HEK293T (cell line): Measurements from ENCODE around the gene KIF26B.
A peak's percentile ranks its signal among the peaks of the same experiment; 100 is the strongest.

Source experiments
- CTCF ChIA-PET: fragments of 350-600 bp; formaldehyde crosslinking; extraction: SDS; loops from one replicate; lab custom pipeline; 2021; ENCODE audit warnings: antibody characterized with exemption, inconsistent platforms; lab: Yijun Ruan, JAX
- POLR2A ChIA-PET: fragments of 350-600 bp; formaldehyde crosslinking; extraction: SDS; loops from one replicate; lab custom pipeline; 2020; ENCODE audit warnings: antibody characterized with exemption, inconsistent platforms; lab: Yijun Ruan, JAX
- DNase-seq: peaks from one replicate; pipeline ENCODE4 v3.0.0; 2012; ENCODE audit warnings: mixed read lengths; ENCODE audit errors: extremely low spot score
- ARNT ChIP-seq: fragments of 450-650 bp; IDR thresholded peaks from 2 replicates; pipeline ENCODE4 v1.6.1; 2017; ENCODE audit warnings: mild to moderate bottlenecking
- BHLHE40 ChIP-seq: fragments of 450-650 bp; IDR thresholded peaks from 2 replicates; pipeline ENCODE4 v1.6.1; 2016; ENCODE audit warnings: mild to moderate bottlenecking, moderate library complexity, borderline replicate concordance
- CTBP1 ChIP-seq: fragments of 450-650 bp; IDR thresholded peaks from 2 replicates; pipeline ENCODE4 v1.6.1; 2016; ENCODE audit warnings: borderline replicate concordance
- ELF4 ChIP-seq: fragments of 450-650 bp; IDR thresholded peaks from 2 replicates; pipeline ENCODE4 v1.6.1; 2017; ENCODE audit warnings: antibody characterized with exemption
- FOXA1 ChIP-seq: fragments of 450-650 bp; IDR thresholded peaks from 2 replicates; pipeline ENCODE4 v1.6.1; 2016; ENCODE audit warnings: mild to moderate bottlenecking
- FOXK2 ChIP-seq: fragments of 450-650 bp; IDR thresholded peaks from 2 replicates; pipeline ENCODE4 v1.6.1; 2016; ENCODE audit warnings: mild to moderate bottlenecking
- FOXM1 ChIP-seq: fragments of 450-650 bp; IDR thresholded peaks from 2 replicates; pipeline ENCODE4 v1.6.1; 2017; ENCODE audit warnings: mild to moderate bottlenecking, borderline replicate concordance
- HDGF ChIP-seq: fragments of 450-650 bp; IDR thresholded peaks from 2 replicates; pipeline ENCODE4 v1.6.1; 2017; ENCODE audit warnings: antibody characterized with exemption, borderline replicate concordance
- L3MBTL2 ChIP-seq: fragments of 450-650 bp; conservative IDR thresholded peaks from 2 replicates; pipeline ENCODE4 v1.6.1; 2016; ENCODE audit warnings: mild to moderate bottlenecking
- LEF1 ChIP-seq: fragments of 450-650 bp; IDR thresholded peaks from 2 replicates; pipeline ENCODE4 v1.6.1; 2017; ENCODE audit warnings: mild to moderate bottlenecking, borderline replicate concordance
- NFRKB ChIP-seq: fragments of 450-650 bp; IDR thresholded peaks from 2 replicates; pipeline ENCODE4 v1.6.1; 2016; ENCODE audit warnings: mild to moderate bottlenecking, moderate library complexity
- PKNOX1 ChIP-seq: fragments of 450-650 bp; IDR thresholded peaks from 2 replicates; pipeline ENCODE4 v1.6.1; 2016
- SP1 ChIP-seq: fragments of 450-650 bp; IDR thresholded peaks from 2 replicates; pipeline ENCODE4 v1.6.1; 2017
- SUZ12 ChIP-seq: fragments of 450-650 bp; IDR thresholded peaks from 2 replicates; pipeline ENCODE4 v1.6.1; 2016; ENCODE audit warnings: mild to moderate bottlenecking
- TARDBP ChIP-seq: fragments of 450-650 bp; IDR thresholded peaks from 2 replicates; pipeline ENCODE4 v1.6.1; 2016
- ZNF384 ChIP-seq: fragments of 450-650 bp; IDR thresholded peaks from 2 replicates; pipeline ENCODE4 v1.6.1; 2016

Gene KIF26B

GRCh38 chr1:245512181-245512888 lies 357.6 kb downstream of the KIF26B start:
- TF ChIP-seq TARDBP (no peak), FOXK2 (no peak), HDGF (no peak), PKNOX1 (no peak), NFRKB (no peak), FOXM1 (no peak), L3MBTL2 (no peak), SUZ12 (no peak), SP1 (no peak), CTBP1 (no peak), FOXA1 (no peak), ELF4 (no peak), ARNT (no peak), BHLHE40 (no peak), ZNF384 (no peak), LEF1 (no peak)
- no peak for DNase-seq
- POLR2A ChIA-PET, result interaction anchor here (0.5 kb wide), 1 partner anchor 1935 kb away, joined by 3 read pairs; no protein-coding TSS in a partner anchor
- CTCF ChIA-PET, result no interaction called here

- ChIA-PET CTCF (no interaction called here), POLR2A (no interaction called here)
- TF ChIP-seq FOXK2 (no peak), ELF4 (no peak), FOXA1 (no peak), FOXM1 (no peak), SP1 (no peak), BHLHE40 (no peak), PKNOX1 (no peak), ARNT (no peak), ZNF384 (no peak), SUZ12 (no peak), NFRKB (no peak), HDGF (no peak), CTBP1 (no peak), TARDBP (no peak), L3MBTL2 (no peak)
- DNase-seq, result peak; percentile 49
Observed at GRCh38 chr1:245512980-245513578, 358.3 kb downstream of the KIF26B start.

GRCh38 chr1:245516284-245516759 lies 361.5 kb downstream of the KIF26B start:
- POLR2A ChIA-PET, result no interaction called here
- TF ChIP-seq ZNF384 (no peak), HDGF (no peak), ARNT (no peak), ELF4 (no peak), PKNOX1 (no peak), BHLHE40 (no peak), FOXK2 (no peak), SUZ12 (no peak), FOXA1 (no peak), CTBP1 (no peak), SP1 (no peak), FOXM1 (no peak), TARDBP (no peak), LEF1 (no peak), L3MBTL2 (no peak)
- DNase-seq, result no peak
- CTCF ChIA-PET, result no interaction called here

GRCh38 chr1:245520611-245521010 lies 365.8 kb downstream of the KIF26B start:
- TF ChIP-seq HDGF (no peak), TARDBP (no peak), FOXK2 (no peak), SUZ12 (no peak), ELF4 (no peak), ARNT (no peak), FOXA1 (no peak), L3MBTL2 (no peak), CTBP1 (no peak), NFRKB (no peak)
- ChIA-PET CTCF (no interaction called here), POLR2A (no interaction called here)
- no peak for DNase-seq

GRCh38 chr1:245526141-245526540 lies 371.4 kb downstream of the KIF26B start:
- POLR2A ChIA-PET, result no interaction called here
- CTCF ChIA-PET, result no interaction called here

More at GRCh38 chr1:245526141-245526540, 371.4 kb downstream of the KIF26B start:
- DNase-seq, result no peak
- no peak for TF ChIP-seq LEF1
- no peak for TF ChIP-seq ARNT
- no peak for TF ChIP-seq PKNOX1
- no peak for TF ChIP-seq ELF4
